ENCODE results near the gene PSMB2. TPM values are rescaled to one million over a fixed set of nuclear protein-coding genes. Genes with fewer than 3 reads are reported as not detected.

PSMB2 gene
- total RNA-seq, 1 experiment from 2014 or later: 82.6 TPM

GRCh38 chr1:35683012-35683411 lies 41.7 kb upstream of the PSMB2 start:
- no peaks in the 10 kb centered on the region for H3K4me1 Mint-ChIP-seq (ENCODE audit: insufficient read depth, unreplicated experiment)
- H3K4me3 Mint-ChIP-seq (ENCODE audit: unreplicated experiment): no peak overlapping the region
- CTCF ChIA-PET: interaction anchor here (0.9 to 1.1 kb wide), 2 partner anchors 33 to 87 kb away, joined by 3 read pairs; no protein-coding TSS in a partner anchor

GRCh38 chr1:35680271-35680670 lies 38.9 kb upstream of the PSMB2 start:
- intact Hi-C loops (cut with micrococcal nuclease): no loop called here
- no peak overlapping the region for H3K4me3 Mint-ChIP-seq (ENCODE audit: unreplicated experiment)
- H3K36me3 Mint-ChIP-seq (ENCODE audit: insufficient read depth, unreplicated experiment): no peaks in the 10 kb centered on the region
- H3K4me1 Mint-ChIP-seq (ENCODE audit: insufficient read depth, unreplicated experiment): no peaks in the 10 kb centered on the region
- ChIA-PET POLR2A (interaction anchor here (0.9 kb wide), 1 partner anchor 42 kb away, joined by 3 read pairs; no protein-coding TSS in a partner anchor), CTCF (interaction anchor here (0.5 kb wide), 1 partner anchor 12 kb away, joined by 3 read pairs; no protein-coding TSS in a partner anchor)
- no peak for TF ChIP-seq CTCF (IDR thresholded peaks at IDR 0.05; ENCODE audit: unreplicated experiment)
- no TSS peak for BruUV-seq (replicated peaks)
- H3K27ac Mint-ChIP-seq (ENCODE audit: low read depth, unreplicated experiment): no peak overlapping the region
- DNase-seq (ENCODE audit: unreplicated experiment): no peak
- no peaks in the 10 kb centered on the region for H3K9me3 Mint-ChIP-seq (ENCODE audit: unreplicated experiment)
- peaks cover 64% of the 10 kb centered on the region for H3K27me3 Mint-ChIP-seq (ENCODE audit: insufficient read depth, unreplicated experiment)

More at GRCh38 chr1:35683012-35683411, 41.7 kb upstream of the PSMB2 start:
- TF ChIP-seq CTCF (IDR thresholded peaks at IDR 0.05; ENCODE audit: unreplicated experiment): no peak
- Mint-ChIP-seq H3K27ac (ENCODE audit: low read depth, unreplicated experiment) (no peak overlapping the region), H3K9me3 (ENCODE audit: unreplicated experiment) (no peaks in the 10 kb centered on the region), H3K27me3 (ENCODE audit: insufficient read depth, unreplicated experiment) (peaks cover 66% of the 10 kb centered on the region), H3K36me3 (ENCODE audit: insufficient read depth, unreplicated experiment) (no peaks in the 10 kb centered on the region)
- no TSS peak for BruUV-seq (replicated peaks)
- intact Hi-C loops (cut with micrococcal nuclease): no loop called here
- DNase-seq (ENCODE audit: unreplicated experiment): no peak
- POLR2A ChIA-PET: no interaction called here

GRCh38 chr1:35675773-35676172 lies 34.4 kb upstream of the PSMB2 start:
- H3K9me3 Mint-ChIP-seq (ENCODE audit: unreplicated experiment): no peaks in the 10 kb centered on the region
- no peak overlapping the region for H3K4me3 Mint-ChIP-seq (ENCODE audit: unreplicated experiment)
- no peak overlapping the region for H3K27ac Mint-ChIP-seq (ENCODE audit: low read depth, unreplicated experiment)
- H3K27me3 Mint-ChIP-seq (ENCODE audit: insufficient read depth, unreplicated experiment): peaks cover 42% of the 10 kb centered on the region
- no peak for TF ChIP-seq CTCF (IDR thresholded peaks at IDR 0.05; ENCODE audit: unreplicated experiment)
- H3K36me3 Mint-ChIP-seq (ENCODE audit: insufficient read depth, unreplicated experiment): no peaks in the 10 kb centered on the region
- ChIA-PET CTCF (no interaction called here), POLR2A (no interaction called here)
- DNase-seq (ENCODE audit: unreplicated experiment): no peak
- intact Hi-C loops (cut with micrococcal nuclease): no loop called here
- no peaks in the 10 kb centered on the region for H3K4me1 Mint-ChIP-seq (ENCODE audit: insufficient read depth, unreplicated experiment)
- no TSS peak for BruUV-seq (replicated peaks)

DNA sequence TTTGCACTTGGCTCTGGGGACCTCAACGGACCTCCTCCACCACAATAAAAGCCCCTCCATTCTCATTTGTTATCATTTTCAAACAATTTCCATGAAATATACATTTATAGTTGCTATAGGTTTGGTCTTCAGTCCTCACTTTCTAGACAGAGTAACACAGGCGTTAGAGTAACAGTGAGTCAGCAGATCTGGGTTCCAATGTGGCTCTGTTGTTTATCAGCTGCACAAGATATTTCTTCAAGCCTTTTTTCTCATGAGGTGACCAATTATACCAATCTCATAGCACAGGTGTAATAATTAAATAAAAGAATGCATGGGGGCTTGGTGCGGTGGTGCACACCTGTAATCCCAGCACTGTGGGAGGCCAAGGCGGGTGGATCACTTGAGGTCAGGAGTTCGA lies 32.8 kb upstream of the PSMB2 start:
- no peak for DNase-seq (ENCODE audit: unreplicated experiment)
- H3K9me3 Mint-ChIP-seq (ENCODE audit: unreplicated experiment): no peaks in the 10 kb centered on the region
- no peak for TF ChIP-seq CTCF (IDR thresholded peaks at IDR 0.05; ENCODE audit: unreplicated experiment)
- H3K4me1 Mint-ChIP-seq (ENCODE audit: insufficient read depth, unreplicated experiment): no peaks in the 10 kb centered on the region
- H3K36me3 Mint-ChIP-seq (ENCODE audit: insufficient read depth, unreplicated experiment): no peaks in the 10 kb centered on the region
- no peak overlapping the region for H3K27ac Mint-ChIP-seq (ENCODE audit: low read depth, unreplicated experiment)
- intact Hi-C loops (cut with micrococcal nuclease): no loop called here
- H3K4me3 Mint-ChIP-seq (ENCODE audit: unreplicated experiment): no peak overlapping the region
- BruUV-seq (replicated peaks): no TSS peak
- CTCF ChIA-PET: no interaction called here
- H3K27me3 Mint-ChIP-seq (ENCODE audit: insufficient read depth, unreplicated experiment): peaks cover 39% of the 10 kb centered on the region
- POLR2A ChIA-PET: no interaction called here
